GM21390 (cell line): ENCODE data around the gene GPR15LG.

ENCODE experiments used
- ATAC-seq: cut with Tn5 transposase; IDR thresholded peaks from one replicate; pipeline ENCODE4 v1.9.1; 2021; ENCODE audit not compliant: unreplicated experiment

Gene GPR15LG

DNA sequence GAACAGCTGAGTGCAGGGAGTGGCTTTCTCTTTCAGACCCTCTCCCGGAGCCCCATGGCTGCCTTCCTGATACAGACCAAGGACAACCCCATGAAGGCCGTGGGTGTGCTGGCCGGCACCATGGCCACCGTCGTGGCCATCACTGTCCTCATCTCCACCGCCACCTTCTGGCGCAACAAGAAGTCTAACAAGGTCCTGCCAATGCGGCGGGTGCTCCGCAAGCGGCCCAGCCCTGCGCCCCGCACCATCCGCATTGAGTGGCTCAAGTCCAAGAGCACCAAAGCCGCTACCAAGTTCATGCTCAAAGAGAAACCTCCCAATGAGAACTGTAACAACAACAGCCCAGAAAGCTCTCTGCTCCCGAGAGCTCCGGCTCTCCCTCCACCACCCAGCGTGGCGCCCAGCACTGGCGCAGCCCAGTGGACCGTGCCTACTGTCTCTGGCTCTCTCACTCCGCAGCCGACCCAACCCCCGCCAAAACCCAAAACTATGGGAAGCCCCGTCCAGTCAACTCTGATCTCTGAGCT lies 40.5 kb downstream of the GPR15LG start:
- ATAC-seq: no peak

DNA sequence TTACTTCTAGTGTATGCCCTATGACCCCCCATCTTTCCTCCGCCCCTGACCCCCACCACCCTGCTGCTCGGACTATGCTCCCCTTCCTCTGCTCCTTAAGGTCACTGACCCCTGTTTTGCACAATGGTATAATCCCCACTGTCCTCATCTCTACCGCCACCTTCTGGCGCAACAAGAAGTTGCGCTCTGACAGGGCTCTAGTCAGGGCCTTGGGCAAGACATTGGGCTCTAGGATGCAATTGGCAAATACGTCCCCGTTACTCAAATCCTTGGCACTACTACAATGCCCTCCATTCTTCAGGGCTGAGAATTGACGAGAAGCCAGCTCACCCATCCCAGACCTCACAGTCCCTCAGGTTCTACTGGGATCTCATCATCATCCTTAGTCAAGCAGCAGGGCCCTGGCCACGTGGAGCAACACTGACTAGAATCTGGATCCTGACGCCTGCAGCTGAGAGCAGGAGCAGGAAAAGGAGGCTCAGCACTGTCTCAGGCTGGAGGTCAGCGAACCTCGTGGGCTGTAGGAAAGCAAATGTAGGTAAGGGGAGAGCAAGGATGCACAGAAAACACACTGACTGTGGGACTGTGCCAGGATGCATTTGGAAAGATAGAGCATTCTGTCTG lies 41.1 kb downstream of the GPR15LG start:
- peak; percentile 82 for ATAC-seq

DNA sequence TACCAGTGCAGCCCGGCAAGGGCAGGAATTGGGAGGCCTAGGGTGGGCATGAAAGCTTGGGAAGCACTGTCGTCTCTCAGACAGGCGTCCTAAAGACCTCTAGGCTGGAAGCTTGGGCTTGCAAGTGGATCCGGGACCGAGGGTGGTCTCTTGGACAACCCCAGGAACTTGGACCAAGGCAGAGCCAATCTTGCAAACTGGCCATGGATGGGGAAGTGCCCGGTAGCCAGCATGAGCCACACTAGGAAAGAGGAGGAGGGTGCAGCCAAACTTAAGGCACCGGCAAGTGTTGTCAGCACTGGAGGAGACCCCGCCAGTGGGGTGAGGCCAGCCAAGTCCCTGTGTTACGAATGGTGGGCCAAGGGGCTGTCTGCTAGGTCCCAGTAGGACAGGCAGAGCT lies 43.2 kb downstream of the GPR15LG start:
- ATAC-seq: no peak

DNA sequence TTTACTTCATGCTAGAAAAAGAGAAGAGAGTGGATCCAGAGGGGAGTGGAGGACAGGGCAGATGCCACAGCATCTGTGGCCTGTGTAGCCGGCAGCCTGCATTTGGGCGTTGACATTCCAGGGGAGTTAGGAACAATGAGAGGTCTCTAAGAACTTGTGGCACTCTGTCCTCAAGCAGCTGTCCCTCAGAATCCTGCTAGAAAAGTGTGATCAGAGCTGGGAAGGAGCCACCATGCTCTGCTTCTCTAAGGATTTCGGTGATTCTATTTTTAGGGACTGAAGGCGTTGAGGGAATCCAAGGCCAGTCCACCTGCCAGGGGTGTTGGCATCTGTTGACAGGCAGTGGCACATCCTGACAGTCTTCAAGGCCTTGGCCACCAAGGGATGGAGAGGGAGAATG lies 44.1 kb downstream of the GPR15LG start:
- ATAC-seq: no peak

GRCh38 chr10:84221916-84222315 lies 48.3 kb downstream of the GPR15LG start:
- ATAC-seq: no peak

DNA sequence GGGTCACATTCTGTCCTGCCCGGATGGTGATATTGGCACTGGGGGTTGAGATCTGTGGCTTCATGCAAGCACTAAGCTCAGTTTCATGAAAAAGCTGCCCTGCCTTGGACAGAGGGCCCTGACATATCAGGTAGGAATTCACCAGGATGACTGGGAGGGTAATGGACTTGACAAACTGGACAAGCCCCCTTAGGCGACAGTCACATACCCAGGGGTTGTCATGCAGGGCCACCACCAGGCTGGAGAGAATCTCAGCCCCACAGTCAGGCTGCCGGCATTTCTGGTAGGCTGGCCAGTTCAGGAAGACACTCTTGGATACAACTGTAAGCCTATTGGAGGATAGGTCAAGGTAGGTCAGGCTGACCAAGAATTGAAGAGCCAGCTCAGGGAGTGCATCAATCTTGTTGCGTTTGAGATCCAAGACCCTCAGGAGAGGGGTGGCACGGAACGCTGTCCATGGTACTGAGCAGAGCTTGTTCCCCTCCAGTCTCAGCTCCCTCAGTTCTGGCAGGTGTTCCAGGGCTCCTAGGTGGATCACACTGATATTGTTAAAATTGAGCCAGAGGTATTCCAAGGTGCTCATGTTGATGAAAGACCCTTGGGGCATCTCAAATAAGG lies 50.9 kb downstream of the GPR15LG start:
- ATAC-seq: no peak

GRCh38 chr10:84225427-84226173 lies 52.0 kb downstream of the GPR15LG start, which contains the start of gene LRIT2:
Gene LRIT2, minus strand, starts transcription at chr10:84225544. Its CDS starts 24 bp downstream, at chr10:84225520.
- ATAC-seq: no peak

DNA sequence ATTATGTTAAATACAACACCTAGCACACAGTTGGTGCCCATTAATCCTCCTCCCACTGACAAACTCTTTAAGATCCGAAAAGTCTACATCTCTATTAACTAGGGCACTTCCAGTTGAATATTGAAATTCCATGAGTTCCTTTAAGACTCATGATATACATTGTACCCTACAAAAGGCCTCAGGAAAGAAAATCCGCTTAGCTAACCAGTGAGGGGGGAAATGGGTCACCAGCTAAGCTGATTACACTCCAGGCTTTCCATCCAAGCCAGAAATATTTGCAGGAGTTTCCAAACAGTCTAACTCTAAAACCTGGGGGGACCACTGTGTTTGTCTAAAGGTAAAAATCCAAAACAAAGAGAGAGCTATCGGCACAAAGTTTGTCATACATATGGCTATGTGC lies 53.0 kb downstream of the GPR15LG start:
- no peak for ATAC-seq

DNA sequence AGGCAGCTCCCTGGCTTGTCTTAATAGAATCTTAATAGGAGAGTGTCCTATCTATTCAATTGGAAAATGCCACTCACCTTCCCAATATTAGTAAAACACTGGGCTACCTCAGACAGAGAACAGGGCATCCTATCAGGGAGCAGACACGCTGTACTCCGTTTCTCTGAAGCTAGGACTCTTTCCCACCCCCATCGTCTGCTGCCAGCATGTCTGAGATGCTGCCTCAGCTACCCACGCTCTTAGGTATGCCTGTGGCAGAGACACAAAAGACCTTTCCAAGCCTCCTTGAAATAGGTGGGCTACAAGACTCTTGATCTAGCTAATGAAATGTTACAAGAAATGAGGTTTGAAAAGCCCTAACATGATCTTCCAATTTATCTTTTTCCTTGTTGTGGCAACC lies 54.2 kb downstream of the GPR15LG start:
- no peak for ATAC-seq

DNA sequence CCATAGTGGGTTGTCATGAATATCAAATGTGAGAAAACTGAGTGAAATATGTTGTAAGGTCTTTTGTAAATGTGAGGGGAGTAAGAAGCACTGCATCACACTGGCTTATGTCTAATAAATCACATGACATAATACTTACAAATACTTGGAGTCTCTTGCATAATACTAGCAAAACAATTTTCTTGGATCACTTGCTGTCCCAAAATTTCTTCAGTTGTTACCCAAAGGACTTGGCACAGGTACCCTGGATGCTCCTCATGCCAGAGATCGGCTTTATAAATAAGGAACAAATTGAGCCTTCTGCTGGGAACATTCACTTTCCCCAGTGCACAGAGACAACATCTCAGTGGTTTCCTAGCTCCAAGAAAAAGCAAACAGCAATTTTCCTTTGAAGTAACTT lies 56.8 kb downstream of the GPR15LG start:
- ATAC-seq: no peak

DNA sequence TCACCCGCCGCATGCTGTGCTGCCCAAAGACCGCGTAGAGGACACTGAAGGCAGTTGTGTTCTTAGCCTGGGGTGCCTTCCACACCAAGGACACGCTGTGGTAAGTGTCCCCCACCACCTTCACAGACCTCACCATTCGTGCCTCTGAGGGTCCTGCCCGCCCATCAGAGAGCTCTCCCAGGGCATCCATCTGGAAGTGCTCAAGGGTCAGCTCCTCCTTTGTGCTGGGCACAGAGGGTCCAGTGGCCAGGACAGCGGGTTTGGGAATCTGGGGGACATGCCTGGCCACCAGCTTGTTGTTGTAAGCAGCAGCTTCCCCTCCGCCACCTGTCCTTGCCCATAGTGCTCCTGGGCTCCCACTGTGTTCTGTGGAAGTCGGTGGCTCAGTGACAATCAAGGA lies 58.8 kb downstream of the GPR15LG start:
- ATAC-seq: no peak

- ATAC-seq: no peak
Measured at GRCh38 chr10:84233940-84234339, 60.3 kb downstream of the GPR15LG start.

- ATAC-seq: no peak
Measured at GRCh38 chr10:84234479-84234878, 60.9 kb downstream of the GPR15LG start.
